Lung microvascular endothelial cell (primary cell): ENCODE data around the gene FAM8A1. TPM values are rescaled to one million over a fixed set of nuclear protein-coding genes. Genes with fewer than 3 reads are reported as not detected.

ENCODE experiments used
- DNase-seq, 2 donors: peaks; one replicate each; pipeline versions ENCODE4 v3.0.0 to v3.0.0-alpha.2; 2010; ENCODE audit warnings: low read depth in 2 of 2
- total RNA-seq: library from RNA; depleted of rRNA; stranded (reverse); fragments of >200 nt; gene quantifications from 2 replicates; pipeline ENCODE4 v1.2.1, GENCODE V29; 2014

Gene FAM8A1
- total RNA-seq, 1 donor from 2014 or later = 9.1 TPM

DNA sequence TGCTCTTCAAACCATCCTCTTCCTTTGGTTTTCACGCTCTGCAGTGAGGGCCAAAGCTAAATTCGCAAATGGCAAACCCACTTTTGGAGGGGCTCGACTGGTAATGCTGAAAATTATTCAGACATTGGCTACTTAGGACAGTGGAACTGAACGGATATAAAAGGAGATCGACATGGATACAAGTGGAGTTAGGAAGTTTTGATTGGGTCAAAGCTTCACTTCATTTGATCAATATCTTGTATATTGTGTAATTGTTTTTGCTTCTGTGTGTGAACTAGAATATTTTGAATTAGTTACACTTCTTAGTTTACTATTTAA lies 1.2 kb downstream of the FAM8A1 start:
- DNase-seq = peak; percentile 2 to 18

DNA sequence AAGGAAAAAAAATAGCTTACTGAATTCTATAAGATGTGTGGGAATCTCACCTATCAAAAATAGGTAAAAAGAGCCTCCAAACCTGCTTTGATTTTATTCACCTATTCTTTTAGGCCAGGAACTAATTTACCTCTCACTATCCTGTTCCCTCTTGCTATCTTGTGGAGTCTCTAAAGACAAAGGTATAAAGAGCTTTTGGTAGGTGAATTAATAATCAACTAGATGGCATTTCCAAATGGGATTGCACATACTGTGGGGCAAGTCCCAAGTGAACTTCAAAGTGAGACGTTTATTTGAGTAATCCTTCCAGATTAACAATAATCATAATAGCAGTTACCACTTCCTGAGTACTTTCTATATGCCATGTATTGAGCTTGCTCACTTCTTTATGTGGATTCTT lies 2.8 kb downstream of the FAM8A1 start:
- DNase-seq = no peak

DNA sequence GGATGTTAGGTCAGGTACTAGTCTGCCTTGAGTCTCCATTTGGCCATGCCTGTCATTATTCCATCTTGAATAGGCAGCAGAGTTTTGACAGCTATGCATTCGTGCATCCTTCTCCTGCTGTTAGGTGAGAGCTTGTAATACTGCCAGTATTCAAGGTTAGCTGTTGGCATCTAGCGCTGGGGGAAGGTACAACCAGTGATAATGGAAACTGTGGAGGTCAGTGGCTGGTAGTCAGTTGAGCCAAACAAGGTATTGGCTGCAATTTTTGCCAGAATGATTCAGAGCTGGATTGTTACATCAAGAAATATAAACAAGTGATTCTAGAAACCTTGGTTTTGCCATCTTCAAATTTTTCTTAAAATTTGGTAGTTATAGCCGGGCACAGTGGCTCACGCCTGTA lies 6.5 kb downstream of the FAM8A1 start:
- DNase-seq = no peak

DNA sequence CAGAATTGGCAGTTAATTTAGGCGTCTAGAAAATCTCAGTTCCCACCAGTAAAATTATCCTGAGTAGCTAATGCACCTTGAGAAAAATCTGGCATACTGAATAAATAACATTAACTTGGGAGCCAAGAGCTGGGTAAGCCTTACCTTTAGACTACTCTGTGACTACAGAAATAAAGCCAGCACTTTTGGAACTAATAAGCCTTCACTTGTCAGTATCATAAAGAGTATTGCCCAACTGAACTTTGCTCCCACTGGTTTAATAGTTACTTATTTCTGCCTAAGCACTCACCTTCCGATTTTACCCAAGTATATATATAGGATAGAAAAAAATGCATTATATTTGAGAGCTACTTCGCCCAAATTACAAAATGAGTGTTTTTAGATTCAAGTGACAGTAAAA lies 10.7 kb downstream of the FAM8A1 start:
- DNase-seq = no peak

DNA sequence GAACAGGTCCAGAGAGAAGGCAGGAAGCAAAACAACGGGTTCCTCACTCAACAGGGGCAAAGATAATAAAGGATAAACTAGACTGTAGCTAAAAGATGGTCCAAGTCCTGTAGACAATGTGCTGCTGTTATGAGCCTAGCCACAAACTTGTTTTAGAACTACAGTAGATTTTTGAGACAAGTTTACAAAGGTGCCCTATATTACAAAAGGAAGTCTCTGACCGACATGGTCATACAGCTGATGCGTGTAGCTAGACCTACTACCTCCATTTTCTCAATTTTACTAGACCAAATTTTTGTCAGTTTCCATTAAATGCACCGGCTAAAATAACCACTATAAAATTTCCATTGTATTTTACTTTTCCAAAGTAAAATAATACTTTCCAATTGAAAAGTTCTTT lies 11.9 kb downstream of the FAM8A1 start:
- peak in 1 of 2 donors; percentile 3 for DNase-seq

DNA sequence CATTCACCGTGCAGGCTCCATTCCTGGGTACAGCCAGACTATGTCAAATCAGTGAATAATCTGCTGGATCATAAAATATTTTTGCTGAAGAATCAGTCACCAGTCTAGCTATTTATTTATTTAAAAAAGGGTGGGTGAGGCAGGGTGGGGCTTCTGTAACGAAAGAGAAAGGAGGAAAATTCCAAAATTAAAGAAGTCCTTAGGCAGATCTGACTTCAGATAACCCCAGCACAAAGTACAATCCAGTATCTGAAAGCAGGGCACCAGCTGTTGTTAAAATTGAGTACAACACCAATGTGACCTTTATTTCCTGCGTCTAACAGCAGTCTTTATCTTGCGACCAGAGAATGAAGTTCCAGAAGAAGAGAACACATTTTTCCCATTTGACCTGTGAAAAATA lies 15.7 kb downstream of the FAM8A1 start:
- DNase-seq = no peak

DNA sequence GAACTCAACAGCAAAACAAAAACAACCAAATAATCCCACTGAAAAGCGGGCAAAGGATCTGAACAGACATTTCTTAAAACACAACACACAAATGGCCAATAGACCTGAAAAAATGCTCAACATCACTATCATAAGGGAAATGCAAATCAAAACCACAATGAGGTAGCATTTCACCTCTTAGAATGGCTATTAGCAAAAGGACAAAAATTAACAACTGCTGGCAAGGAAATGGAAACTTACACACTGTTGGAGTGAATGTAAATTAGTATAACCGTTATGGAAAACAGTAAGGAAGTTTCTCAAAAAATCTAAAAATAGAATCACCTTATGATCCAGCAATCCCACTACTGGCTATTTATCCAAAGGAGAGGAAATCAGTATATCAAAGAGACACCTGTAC lies 20.9 kb downstream of the FAM8A1 start:
- no peak for DNase-seq

DNA sequence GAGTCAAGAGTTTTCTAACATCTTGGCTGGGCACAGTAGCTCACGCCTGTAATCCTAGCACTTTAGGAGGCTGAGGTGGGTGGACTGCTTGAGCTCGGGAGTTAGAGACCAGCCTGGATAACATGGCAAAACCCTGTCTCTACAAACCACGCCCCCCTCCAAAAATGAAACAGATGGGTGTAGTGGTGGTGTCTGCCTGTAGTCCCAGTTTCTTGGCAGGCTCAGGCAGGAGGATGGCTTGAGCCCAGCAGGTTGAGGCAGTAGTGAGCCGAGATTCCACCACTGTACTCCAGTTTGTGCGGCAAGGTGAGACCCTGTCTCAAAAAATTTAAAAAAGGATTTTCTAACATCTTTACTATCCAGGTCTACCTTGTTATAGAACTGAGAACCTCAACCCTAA lies 22.0 kb downstream of the FAM8A1 start:
- no peak for DNase-seq

DNA sequence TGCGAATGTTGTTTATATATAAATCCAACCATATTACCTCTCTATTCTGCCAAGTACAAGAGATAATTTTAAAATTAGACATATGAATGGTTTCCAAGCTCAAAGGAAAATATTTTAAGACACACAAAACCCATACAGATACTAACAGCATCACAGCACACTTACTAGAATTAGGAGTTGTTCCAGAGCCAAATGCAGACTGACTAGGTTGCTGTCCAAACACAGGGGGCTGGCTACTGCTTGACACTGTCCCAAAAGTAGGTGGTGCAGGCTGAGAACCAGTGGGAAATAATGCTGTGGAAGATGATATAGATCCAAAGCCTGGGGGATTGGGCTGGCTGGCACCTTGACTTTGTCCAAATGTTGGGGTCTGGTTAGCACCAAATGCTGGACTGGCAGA lies 24.3 kb downstream of the FAM8A1 start:
- DNase-seq = no peak

DNA sequence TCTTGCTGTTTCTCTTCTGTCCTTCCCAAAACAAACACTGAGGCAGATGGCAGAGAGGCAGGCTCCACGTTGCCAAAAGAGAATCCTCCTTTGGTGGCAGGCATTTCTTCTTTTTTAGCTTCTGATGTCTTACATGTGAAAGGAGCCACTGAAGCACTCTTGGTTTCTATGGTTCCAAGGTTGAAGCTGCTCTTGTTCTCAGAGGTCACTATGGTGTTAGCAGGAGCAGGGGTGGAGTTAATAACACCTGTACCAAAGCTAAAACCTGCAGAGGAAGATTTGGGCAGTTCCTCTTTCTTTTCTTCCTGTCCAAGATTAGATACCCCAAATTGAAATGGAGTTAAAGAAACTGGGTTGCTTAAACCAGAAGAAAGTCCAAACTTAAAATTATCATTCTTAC lies 28.8 kb downstream of the FAM8A1 start:
- DNase-seq = no peak

DNA sequence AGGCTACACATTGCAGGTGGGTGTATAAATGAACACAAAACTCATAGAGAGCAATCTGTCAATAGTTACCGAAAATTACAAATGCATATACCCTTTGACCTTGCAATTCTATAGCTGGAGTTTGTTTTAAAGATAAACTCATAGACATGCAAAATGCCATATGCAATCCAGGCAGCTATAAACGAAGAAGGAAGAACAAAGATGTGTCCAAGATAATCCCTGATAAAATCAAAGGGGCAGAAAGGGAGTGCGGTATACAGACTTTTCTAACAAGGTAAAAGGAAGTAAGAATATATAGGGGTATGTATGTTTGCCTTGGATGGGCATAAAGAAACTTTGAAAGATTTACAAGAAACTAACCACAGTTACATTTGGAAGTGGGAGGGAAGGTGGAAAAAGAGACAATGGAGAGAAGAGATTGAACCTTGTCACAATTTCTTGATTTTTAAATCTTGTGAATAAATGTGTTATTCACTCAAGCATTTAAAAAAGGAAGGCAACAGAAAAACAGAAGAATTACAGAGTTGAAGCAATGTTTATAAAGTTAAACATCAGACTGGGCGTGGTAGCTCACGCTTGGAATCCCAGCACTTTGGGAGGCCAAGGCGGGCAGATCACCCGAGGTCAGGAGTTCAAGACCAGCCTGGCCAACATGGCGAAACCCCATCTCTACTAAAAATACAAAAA lies 29.9 kb downstream of the FAM8A1 start:
- DNase-seq = no peak

DNA sequence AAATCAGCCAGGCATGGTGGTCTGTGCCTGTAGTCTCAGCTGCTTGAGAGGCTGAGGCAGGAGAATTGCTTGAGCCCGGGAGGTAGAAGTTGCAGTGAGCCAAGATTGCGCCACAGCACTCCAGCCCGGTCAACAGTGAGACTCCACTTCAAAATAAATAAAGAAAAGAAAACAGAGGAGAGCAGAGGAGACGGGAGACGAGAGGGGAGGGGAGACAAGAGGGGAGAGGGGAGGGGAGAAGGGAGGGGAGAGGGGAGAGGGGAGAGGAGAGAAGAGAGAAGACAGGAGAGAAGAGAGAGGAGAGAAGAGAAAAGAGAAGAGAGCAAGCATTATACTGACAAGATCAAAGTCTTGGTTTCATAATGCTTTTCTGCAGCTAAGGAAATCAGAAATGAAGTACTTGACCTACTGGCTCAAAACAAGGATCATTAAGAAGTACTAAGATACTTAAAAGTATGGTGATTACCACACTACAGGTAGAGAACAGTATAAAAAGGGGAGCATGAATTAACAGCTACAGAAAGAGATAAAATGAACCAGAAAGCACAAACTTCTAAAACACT lies 30.5 kb downstream of the FAM8A1 start:
- DNase-seq = no peak

DNA sequence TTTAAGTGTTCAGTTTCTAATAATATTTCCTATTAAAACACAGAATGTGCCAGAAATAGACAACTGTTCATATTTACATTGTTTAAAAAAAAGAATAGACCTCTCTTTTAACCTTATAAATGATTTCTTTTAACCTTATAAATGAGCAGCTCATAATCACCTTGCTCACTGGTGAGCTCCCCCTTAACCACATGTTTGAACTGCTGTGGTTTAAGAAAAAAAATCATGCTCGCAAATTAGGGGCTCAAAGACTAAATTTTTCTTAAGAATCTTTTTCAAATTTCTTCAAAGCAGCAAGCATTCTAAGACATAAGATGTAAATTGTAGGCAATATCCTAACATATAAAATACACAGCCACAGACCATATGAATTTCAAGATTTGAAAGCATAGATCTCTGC lies 32.8 kb downstream of the FAM8A1 start:
- DNase-seq = no peak

DNA sequence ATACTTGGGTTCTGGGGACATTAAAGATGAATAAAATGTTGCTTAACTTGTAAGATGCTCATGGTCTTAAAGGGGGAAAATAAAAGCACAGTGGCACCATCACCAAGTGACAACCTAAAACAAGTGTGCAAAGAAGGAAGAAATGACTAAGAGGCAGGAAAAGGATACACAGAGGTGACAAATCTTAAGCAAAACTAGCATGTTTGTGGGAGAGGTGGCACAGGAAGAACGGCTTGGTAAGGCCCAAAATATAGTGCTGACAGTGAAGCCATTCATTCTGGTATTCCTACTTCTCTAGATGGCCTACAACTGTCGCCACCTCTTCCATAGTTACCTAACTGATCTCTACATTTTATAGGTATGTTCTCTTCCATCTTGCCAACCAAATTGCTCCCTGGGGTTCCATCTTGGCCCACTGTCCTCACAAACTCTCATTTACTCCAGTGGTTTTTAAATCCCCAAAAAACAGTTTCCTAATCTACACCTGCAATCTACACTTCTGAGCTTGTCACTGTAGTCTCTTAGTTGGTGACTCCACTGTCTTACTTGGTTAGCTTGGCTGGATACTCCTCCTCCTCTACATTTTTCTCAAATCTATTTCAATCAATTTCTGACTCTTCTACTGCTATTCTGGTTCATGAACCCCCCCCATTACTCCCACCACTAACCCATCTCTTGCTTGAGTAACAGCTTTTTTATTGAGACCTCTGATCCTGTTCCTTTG lies 33.5 kb downstream of the FAM8A1 start:
- DNase-seq = peak in 1 of 2 donors; percentile 10

DNA sequence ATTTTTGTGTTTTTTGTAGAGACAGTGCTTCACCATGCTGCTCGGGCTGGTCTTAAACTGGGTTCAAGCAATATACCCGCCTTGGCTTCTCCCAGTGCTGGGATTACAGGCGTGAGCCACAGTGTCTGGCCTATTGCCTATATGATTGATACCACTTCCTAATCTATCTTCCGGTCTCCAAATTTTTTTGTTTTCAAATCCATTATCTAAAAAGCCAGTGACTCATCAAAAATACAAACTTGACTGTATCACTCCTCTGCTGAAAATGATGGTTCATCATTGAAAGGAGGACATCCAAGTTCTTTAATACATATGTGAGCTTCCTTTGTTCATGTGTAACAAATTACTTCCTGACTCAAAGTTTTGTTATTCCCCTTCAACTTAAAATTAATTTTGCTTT lies 35.5 kb downstream of the FAM8A1 start:
- peak in 1 of 2 donors; percentile 39 for DNase-seq

DNA sequence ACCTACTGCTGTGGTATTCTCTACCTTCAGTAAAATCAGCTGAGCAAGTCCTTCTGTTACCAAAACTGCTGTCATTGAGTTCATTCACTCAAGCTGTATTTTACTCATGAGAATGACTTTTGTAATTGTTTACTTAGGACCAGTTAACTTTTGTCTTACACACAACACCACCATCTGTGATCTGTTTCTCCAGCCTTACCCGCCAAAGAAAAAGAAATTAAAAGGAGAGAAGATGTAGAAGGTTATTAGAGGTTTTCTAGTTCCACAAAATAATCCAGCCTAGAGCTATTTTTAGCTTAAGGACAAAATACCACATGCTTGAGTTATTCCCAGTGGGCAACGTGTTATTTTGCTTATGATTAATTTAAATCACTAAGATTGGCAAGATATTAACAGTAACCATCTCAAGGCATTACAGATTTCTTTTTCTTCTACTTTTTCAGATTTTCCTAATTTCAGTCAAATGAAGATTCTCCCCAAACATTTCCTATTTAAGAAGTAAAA lies 38.2 kb downstream of the FAM8A1 start:
- DNase-seq = no peak

DNA sequence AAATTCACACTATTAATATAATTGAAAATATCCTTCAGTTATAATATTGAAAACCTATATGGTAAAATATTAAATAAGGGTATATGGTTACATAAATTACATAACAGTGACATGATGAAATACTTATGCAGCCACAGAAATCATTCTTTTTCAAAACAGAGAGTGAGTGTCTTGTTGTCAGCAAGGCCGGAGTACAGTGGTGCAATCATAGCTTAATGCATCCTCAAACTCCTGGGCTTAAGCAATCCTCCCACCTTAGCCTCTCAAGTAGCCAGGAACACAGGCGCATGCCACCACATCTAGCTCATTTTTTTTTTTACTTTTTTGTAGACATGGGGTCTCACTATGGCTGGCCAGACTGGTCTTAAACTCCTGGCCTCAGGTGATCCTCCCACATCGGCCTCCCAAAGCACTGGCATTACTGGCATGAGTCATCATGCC lies 40.4 kb downstream of the FAM8A1 start:
- no peak for DNase-seq

DNA sequence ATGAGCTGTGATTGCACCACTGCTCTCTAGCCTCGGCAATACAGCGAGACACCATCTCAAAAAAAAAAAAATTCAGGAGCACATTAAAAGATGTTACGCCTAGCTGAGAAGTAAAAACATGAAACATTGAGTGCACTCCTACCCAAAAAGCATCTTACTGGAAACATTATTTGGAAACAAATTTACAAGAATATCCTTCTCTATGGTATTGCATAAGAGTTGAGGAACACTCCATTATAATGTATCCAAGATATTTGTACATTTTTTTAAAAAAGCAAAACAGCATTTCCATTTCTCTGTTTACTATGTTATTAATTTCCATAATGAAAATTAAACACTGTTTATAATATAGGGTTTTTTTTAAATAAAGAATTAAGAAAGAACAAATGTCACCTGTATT lies 48.6 kb downstream of the FAM8A1 start:
- no peak for DNase-seq

DNA sequence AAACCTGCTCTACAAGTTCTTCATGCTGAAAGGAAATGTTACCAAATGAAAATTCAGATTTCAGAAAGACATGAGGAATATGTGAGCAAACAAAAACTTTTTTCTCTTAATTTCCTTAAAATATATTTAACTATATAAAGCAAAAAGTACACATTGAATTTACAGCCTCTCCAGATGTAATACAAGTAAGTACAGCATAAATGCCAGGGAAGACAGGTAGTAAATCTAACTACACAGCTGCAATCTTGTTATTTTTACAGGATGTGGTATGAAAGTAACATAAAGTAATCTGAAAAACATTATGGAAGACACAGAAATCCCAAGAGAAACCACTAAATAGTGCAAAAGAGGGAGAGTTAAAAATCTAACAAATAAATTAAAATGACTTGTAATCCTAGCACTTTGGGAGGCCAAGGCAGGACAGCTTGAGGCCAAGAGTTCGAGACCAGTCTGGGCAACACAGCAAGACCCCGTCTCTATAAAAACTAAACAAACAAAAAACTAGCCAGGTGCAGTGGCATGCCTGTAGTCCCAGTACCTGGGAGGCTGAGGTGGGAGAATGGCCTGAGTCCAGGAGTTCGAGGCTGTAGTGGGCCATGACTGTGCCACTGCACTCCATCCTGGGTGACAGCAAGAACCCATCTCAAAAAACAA lies 50.7 kb downstream of the FAM8A1 start:
- no peak for DNase-seq

DNA sequence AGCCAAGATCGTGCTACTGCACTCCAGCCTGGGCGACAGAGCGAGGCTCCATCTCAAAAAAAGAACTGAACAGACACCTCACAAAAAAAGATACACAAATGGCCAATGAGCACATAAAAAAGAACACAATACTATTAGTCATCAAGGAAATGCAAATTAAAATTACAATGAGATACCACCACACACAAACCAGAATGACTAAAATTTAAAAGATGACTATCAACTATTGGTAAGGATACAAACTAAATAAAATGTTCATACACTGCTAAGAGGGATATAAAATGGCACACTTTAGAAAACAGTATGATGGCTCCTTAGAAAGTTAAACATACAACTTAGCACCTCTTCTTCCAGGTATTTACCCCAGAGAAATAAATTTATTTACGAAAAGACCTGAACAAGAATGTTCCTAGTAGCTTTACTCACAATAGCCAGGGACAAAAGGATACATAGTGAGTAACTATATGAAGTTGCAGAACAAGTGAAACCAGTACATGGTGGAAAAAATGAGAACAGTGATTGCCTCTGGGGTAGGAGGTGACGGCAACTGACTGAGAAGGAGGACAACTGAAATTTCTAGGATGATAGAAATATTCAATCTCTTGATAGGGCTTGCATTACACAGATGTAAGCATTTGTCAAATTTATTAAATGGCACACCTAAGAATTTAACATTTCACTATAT lies 53.2 kb downstream of the FAM8A1 start:
- DNase-seq = no peak

DNA sequence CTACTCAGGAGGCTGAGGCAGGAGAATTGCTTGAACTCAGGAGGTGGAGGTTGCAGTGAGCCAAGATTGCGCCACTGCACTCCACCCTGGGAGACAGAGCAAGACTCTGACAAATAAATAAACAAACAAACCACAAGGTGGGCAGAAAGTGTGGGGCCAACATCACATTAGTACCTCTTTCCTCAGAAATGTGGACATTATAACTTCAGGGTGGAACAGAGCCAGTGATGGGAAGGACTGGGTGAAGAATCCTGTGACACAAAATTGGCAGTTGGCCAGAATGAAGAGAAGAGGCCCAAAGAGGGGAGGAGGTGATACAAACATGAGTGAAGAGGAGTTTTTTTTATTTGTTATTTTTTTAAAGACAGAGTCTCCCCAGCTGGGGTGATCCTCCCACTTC lies 56.0 kb downstream of the FAM8A1 start:
- peak in 1 of 2 donors; percentile 4 for DNase-seq

DNA sequence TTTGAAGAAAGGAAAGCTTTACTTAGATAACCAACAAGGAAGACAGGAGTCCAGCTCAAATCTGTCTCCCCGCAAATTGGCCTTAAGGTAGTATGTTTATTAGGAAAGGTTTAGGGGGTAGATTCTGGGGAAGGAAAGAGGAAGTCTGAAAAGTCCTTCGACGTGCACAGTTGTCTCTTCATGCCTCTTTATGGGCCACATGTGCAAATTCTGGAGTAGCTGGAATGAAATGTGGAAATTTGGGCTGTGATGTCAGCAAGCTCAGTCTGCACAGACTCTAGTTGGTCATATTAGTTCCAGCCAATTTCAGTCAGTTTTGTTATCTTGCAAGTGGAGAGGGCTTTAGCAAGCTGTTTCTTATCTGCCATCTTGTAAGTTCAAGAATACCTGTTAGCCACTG lies 56.5 kb downstream of the FAM8A1 start:
- no peak for DNase-seq
